Colonic mucosa (tissue), 4 donors: ENCODE measurements around the gene FRZB. TPM values are rescaled to one million over a fixed set of nuclear protein-coding genes. Genes with fewer than 3 reads are reported as not detected.
A peak's percentile ranks its signal among the peaks of the same experiment; 100 is the strongest.

Experiments
- DNase-seq: peaks from one replicate; pipeline ENCODE4 v3.0.0-alpha.2; 2020
- H3K27ac ChIP-seq: fragments of 200-600 bp; one replicate; pipeline ENCODE4 v1.8.0; 2021
- H3K27me3 ChIP-seq: fragments of 200-600 bp; one replicate; pipeline ENCODE4 v1.8.0; 2021
- H3K36me3 ChIP-seq: fragments of 200-600 bp; one replicate; pipeline ENCODE4 v1.8.0; 2021
- H3K4me1 ChIP-seq: fragments of 200-600 bp; one replicate; pipeline ENCODE4 v1.8.0; 2021; ENCODE audit warnings: mild to moderate bottlenecking
- H3K4me3 ChIP-seq: fragments of 200-600 bp; one replicate; pipeline ENCODE4 v1.8.0; 2021
- H3K9ac ChIP-seq, 2 donors: one replicate each; pipeline ENCODE4 v1.7.0; 2013; ENCODE audit warnings: control low read depth in 2 of 2, low read depth in 2 of 2, low read length in 2 of 2
- H3K9me3 ChIP-seq: fragments of 200-600 bp; one replicate; pipeline ENCODE4 v1.8.0; 2021
- intact Hi-C: fragments of 100-400 bp; cut with DNase I; formaldehyde crosslinking; loops from one replicate; pipeline ENCODE4 v1.14.1; 2022
- total RNA-seq, 2 donors: library from RNA; stranded (reverse); fragmentation: NEBNext Ultra II Directional in 1 of 2; extraction: Animal tissue kit (Norgen Biotek cat#: 25700) in 1 of 2; gene quantifications; one replicate each; pipeline ENCODE4 v1.2.1, GENCODE V29; 2021
- TF ChIP-seq, protein P1 (sequence below): fragments of 200-600 bp; IDR thresholded peaks from one replicate; pipeline ENCODE4 v1.8.0; 2022; ENCODE audit warnings: antibody characterized with exemption, mild to moderate bottlenecking
- donor health status: healthy.
- donor health status: DM: no; HTN: no; CAD: no.
- donor health status: DM: no; HTN: no; CAD: no.

The FRZB gene
- total RNA-seq, 2 donors from 2014 or later: 12.8 to 26.8 TPM

- H3K9ac ChIP-seq: no peak overlapping the region
- intact Hi-C loops: no loop called here
- TF ChIP-seq, protein P1, sequence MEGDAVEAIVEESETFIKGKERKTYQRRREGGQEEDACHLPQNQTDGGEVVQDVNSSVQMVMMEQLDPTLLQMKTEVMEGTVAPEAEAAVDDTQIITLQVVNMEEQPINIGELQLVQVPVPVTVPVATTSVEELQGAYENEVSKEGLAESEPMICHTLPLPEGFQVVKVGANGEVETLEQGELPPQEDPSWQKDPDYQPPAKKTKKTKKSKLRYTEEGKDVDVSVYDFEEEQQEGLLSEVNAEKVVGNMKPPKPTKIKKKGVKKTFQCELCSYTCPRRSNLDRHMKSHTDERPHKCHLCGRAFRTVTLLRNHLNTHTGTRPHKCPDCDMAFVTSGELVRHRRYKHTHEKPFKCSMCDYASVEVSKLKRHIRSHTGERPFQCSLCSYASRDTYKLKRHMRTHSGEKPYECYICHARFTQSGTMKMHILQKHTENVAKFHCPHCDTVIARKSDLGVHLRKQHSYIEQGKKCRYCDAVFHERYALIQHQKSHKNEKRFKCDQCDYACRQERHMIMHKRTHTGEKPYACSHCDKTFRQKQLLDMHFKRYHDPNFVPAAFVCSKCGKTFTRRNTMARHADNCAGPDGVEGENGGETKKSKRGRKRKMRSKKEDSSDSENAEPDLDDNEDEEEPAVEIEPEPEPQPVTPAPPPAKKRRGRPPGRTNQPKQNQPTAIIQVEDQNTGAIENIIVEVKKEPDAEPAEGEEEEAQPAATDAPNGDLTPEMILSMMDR: no peak
- no peaks in the 10 kb centered on the region for H3K27me3 ChIP-seq
- no peaks in the 10 kb centered on the region for H3K4me1 ChIP-seq
- DNase-seq: no peak
- H3K36me3 ChIP-seq: no peaks in the 10 kb centered on the region
- H3K4me3 ChIP-seq: no peak overlapping the region
- H3K9me3 ChIP-seq: no peaks in the 10 kb centered on the region
- no peak overlapping the region for H3K27ac ChIP-seq
Observed at GRCh38 chr2:182798736-182799135, 67.7 kb downstream of the FRZB start.

GRCh38 chr2:182792441-182792840, 74.0 kb downstream of the FRZB start:
- Histone ChIP-seq H3K36me3 (no peaks in the 10 kb centered on the region), H3K9ac (no peak overlapping the region), H3K27ac (no peak overlapping the region), H3K27me3 (no peaks in the 10 kb centered on the region), H3K4me1 (no peaks in the 10 kb centered on the region), H3K9me3 (no peaks in the 10 kb centered on the region), H3K4me3 (no peak overlapping the region)
- intact Hi-C loops: no loop called here
- TF ChIP-seq, protein P1: no peak
- no peak for DNase-seq

- no peak overlapping the region for H3K27ac ChIP-seq
- H3K36me3 ChIP-seq: no peaks in the 10 kb centered on the region
- H3K4me3 ChIP-seq: no peak overlapping the region
- no peaks in the 10 kb centered on the region for H3K9me3 ChIP-seq
- no peak for DNase-seq
- TF ChIP-seq, protein P1: peak; percentile 30
- no peaks in the 10 kb centered on the region for H3K4me1 ChIP-seq
- H3K27me3 ChIP-seq: no peaks in the 10 kb centered on the region
- H3K9ac ChIP-seq: no peak overlapping the region
- intact Hi-C loops: loop anchor here (5.0 kb wide), 1 partner anchor 193 kb away; no protein-coding TSS in a partner anchor
Observed at GRCh38 chr2:182784777-182785176, 81.7 kb downstream of the FRZB start.

DNA sequence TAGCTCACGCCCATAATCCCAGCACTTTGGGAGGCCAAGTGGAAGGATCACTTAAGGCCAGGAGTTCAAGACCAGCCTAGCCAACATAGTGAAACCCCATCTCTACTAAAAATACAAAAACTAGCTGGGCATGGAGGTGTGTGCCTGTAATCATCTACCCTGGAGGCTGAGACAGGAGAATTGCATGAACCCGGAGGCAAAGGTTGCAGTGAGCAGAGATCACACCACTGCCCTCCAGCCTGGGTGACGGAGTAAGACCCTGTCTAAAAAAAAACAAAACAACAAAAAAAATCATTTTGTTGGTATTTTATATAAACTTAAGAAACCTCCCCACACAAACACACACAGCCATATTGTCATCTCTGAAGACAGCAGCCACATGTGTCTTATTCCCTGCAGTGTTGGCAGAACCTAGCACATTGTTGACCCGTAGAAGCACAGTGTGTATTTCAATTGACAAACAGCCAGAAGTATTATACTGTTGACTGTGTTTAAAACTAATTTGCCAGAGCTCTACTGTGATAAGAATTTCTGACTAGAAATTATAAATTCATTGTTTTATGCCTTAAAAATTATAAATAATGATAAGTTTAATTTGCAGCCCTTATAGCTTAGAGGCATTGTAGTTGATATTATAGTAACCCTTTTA, 82.3 kb downstream of the FRZB start:
- intact Hi-C loops: loop anchor here (5.0 kb wide), 1 partner anchor 193 kb away; no protein-coding TSS in a partner anchor

More for the DNA sequence above, 82.3 kb downstream of the FRZB start:
- Histone ChIP-seq H3K9me3 (no peaks in the 10 kb centered on the region), H3K9ac (no peak overlapping the region), H3K27ac (no peak overlapping the region), H3K27me3 (no peaks in the 10 kb centered on the region), H3K36me3 (no peaks in the 10 kb centered on the region), H3K4me1 (no peaks in the 10 kb centered on the region), H3K4me3 (no peak overlapping the region)
- DNase-seq: no peak
- TF ChIP-seq, protein P1: no peak

Other genes with a start within 250 kb of the FRZB start
- 10 to 100 TPM; 90.5 to 92.7 TPM for gene DNAJC10, start 150.4 kb downstream of the FRZB start, total RNA-seq
- 100 to 1,000 TPM; 105 to 133 TPM for gene NCKAP1, start 171.8 kb upstream of the FRZB start, total RNA-seq
- 1 to 10 TPM; 2.0 to 2.5 TPM for gene DUSP19, start 212.1 kb upstream of the FRZB start, total RNA-seq